Measurements from ENCODE around the gene SELP. TPM values are rescaled to one million over a fixed set of nuclear protein-coding genes. Genes with fewer than 3 reads are reported as not detected.
"Not testable (repeated sequence)": the region's sequence is repeated elsewhere in the genome, so short reads cannot be mapped to it uniquely, and the experiment has no call there.

SELP gene
- total RNA-seq, 2 donors from 2014 or later = 9.3 to 43.2 TPM

DNA sequence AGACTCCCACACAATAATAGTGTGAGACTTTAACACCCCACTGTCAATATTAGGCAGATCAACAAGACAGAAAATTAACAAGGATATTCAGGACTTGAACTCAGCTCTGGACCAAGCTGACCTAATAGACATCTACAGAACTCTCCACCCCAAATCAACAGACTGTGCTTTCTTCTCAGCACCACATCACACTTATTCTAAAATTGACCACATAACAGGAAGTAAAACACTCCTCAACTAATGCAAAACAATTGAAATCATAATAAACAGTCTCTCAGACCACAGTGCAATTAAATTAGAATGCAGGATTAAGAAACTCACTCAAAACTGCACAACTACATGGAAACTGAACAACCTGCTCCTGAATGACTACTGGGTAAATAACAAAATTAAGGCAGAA is 28.9 kb upstream of the SELP start:
- not testable (repeated sequence) for H3K4me1 ChIP-seq (ENCODE audit: control insufficient read depth in 1 of 2, low read depth in 2 of 2); DNase-seq (ENCODE audit: low spot score); H3K4me3 ChIP-seq; H3K27ac ChIP-seq; ATAC-seq (ENCODE audit: insufficient number of reproducible peaks, low FRiP score, low read depth); H3K9me3 ChIP-seq; H3K36me3 ChIP-seq; H3K27me3 ChIP-seq (replicated peaks; ENCODE audit: insufficient read depth)

DNA sequence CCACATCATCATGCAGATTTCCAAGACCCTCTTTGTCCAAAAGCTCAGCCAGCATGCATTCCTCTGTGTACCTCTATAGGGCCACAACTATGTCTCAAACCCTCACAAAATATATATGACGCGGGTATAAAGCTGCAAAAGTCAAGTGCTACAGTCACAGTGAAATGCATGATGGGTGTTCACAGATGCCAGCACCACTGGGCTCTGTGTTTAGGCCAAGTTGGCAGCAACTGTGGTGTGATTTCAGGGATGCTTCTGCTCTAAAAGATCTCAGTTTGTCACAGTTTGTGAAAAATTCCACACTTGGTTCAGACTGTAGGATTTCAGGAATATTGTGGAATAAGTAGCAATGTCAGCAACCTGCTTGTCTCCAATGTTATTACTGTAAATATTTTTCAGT is 23.9 kb upstream of the SELP start:
- TF ChIP-seq, protein P1, sequence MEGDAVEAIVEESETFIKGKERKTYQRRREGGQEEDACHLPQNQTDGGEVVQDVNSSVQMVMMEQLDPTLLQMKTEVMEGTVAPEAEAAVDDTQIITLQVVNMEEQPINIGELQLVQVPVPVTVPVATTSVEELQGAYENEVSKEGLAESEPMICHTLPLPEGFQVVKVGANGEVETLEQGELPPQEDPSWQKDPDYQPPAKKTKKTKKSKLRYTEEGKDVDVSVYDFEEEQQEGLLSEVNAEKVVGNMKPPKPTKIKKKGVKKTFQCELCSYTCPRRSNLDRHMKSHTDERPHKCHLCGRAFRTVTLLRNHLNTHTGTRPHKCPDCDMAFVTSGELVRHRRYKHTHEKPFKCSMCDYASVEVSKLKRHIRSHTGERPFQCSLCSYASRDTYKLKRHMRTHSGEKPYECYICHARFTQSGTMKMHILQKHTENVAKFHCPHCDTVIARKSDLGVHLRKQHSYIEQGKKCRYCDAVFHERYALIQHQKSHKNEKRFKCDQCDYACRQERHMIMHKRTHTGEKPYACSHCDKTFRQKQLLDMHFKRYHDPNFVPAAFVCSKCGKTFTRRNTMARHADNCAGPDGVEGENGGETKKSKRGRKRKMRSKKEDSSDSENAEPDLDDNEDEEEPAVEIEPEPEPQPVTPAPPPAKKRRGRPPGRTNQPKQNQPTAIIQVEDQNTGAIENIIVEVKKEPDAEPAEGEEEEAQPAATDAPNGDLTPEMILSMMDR (IDR thresholded peaks at IDR 0.05) = no peak
- H3K4me3 ChIP-seq = no peak overlapping the region
- ATAC-seq (ENCODE audit: insufficient number of reproducible peaks, low FRiP score, low read depth) = no peak
- no peak for DNase-seq (ENCODE audit: low spot score)
- H3K4me1 ChIP-seq (ENCODE audit: control insufficient read depth in 1 of 2, low read depth in 2 of 2) = no peaks in the 10 kb centered on the region
- H3K27me3 ChIP-seq (replicated peaks; ENCODE audit: insufficient read depth) = no peaks in the 10 kb centered on the region
- H3K9me3 ChIP-seq = no peaks in the 10 kb centered on the region
- no peaks in the 10 kb centered on the region for H3K36me3 ChIP-seq
- H3K27ac ChIP-seq = no peak overlapping the region

DNA sequence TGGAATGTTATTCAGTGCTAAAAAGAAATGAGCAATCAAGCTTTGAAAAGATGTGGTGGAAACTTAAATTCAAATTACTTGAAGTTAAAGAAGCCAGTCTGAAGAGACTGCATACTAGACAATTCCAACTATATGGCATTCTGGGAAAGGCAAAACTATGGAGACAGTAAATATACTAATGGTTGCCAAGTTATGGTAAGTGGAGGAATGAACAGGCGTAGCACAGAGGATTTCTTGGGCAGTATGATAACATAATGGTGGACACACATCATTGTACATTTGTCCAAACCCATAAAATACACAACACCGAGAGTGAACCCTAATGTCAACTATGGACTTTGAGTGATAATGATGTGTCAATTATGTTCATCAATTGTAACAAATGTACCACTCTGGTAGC is 21.1 kb upstream of the SELP start:
- no peak for ATAC-seq (ENCODE audit: insufficient number of reproducible peaks, low FRiP score, low read depth)
- H3K27ac ChIP-seq = no peak overlapping the region
- TF ChIP-seq, protein P1 (IDR thresholded peaks at IDR 0.05) = no peak

DNA sequence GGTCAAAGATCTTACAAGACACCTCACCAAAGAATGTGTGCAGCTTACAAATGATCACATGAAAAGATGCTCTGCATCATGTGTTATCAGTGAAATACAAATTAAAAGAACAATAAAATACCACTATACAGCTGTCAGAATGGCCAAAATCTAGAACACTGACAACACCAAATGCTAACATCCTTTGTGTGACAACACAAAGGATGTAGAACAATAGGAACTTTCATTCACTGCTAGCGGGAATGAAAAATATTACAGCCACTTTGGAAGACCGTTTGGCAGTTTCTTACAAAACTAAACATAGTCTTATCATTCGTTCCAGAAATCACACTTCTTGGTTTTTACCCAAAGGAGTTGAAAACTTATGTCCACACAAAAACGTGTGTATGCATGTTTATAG is 20.6 kb upstream of the SELP start:
- Histone ChIP-seq H3K9me3 (no peaks in the 10 kb centered on the region), H3K4me3 (no peak overlapping the region), H3K36me3 (no peaks in the 10 kb centered on the region), H3K4me1 (ENCODE audit: control insufficient read depth in 1 of 2, low read depth in 2 of 2) (no peaks in the 10 kb centered on the region), H3K27ac (no peak overlapping the region), H3K27me3 (replicated peaks; ENCODE audit: insufficient read depth) (no peaks in the 10 kb centered on the region)
- ATAC-seq (ENCODE audit: insufficient number of reproducible peaks, low FRiP score, low read depth) (no peak), DNase-seq (ENCODE audit: low spot score) (no peak)
- TF ChIP-seq, protein P1 (IDR thresholded peaks at IDR 0.05) = no peak

More for the DNA sequence above, 21.1 kb upstream of the SELP start:
- Histone ChIP-seq H3K27me3 (replicated peaks; ENCODE audit: insufficient read depth) (no peaks in the 10 kb centered on the region), H3K36me3 (no peaks in the 10 kb centered on the region), H3K4me3 (no peak overlapping the region), H3K4me1 (ENCODE audit: control insufficient read depth in 1 of 2, low read depth in 2 of 2) (no peaks in the 10 kb centered on the region), H3K9me3 (no peaks in the 10 kb centered on the region)
- no peak for DNase-seq (ENCODE audit: low spot score)

DNA sequence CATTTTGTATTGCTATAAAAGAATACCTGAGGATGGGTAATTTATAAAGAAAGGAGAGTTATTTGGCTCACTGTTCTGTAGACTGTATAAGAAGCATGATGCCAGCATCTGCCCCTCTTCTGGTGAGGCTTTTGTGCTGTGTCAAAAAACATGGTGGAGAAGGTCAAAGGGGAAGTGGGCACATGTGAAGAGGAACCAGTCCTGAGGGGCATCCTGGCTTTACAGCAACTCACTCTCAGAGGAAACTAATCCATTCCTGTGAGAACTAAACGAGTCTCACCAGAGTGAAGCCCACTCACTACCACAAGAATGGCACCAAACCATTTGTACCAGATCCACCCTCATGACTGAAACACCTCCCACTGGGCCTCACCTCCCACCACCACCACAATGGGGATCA is 18.8 kb upstream of the SELP start:
- DNase-seq (ENCODE audit: low spot score) (no peak), ATAC-seq (ENCODE audit: insufficient number of reproducible peaks, low FRiP score, low read depth) (no peak)
- no peak overlapping the region for H3K27ac ChIP-seq
- no peak overlapping the region for H3K4me3 ChIP-seq
- TF ChIP-seq, protein P1 (IDR thresholded peaks at IDR 0.05) = no peak
- no peaks in the 10 kb centered on the region for H3K4me1 ChIP-seq (ENCODE audit: control insufficient read depth in 1 of 2, low read depth in 2 of 2)
- H3K27me3 ChIP-seq (replicated peaks; ENCODE audit: insufficient read depth) = no peaks in the 10 kb centered on the region
- no peaks in the 10 kb centered on the region for H3K9me3 ChIP-seq
- no peaks in the 10 kb centered on the region for H3K36me3 ChIP-seq

DNA sequence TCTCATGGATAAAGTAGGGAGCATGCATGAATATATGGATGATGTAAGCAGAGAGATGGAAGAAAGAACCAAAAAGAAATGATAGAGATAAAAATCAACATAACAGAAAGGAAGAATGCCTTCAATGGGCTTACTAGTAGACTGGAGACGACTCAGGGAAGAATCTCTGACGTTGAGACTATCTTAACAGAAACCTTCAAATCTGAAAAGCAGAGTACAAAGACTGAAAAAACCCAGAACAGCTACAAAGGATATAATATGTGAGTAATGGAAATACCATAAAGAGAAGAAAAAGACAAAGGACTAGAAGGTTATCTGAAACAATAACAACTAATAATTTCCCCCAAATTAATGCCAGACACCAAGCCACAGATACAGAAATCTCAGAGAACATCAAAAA is 18.3 kb upstream of the SELP start:
- ATAC-seq (ENCODE audit: insufficient number of reproducible peaks, low FRiP score, low read depth) (no peak), DNase-seq (ENCODE audit: low spot score) (no peak)
- H3K27ac ChIP-seq = no peak overlapping the region
- H3K4me3 ChIP-seq = no peak overlapping the region
- H3K36me3 ChIP-seq = no peaks in the 10 kb centered on the region
- TF ChIP-seq, protein P1 (IDR thresholded peaks at IDR 0.05) = no peak
- H3K4me1 ChIP-seq (ENCODE audit: control insufficient read depth in 1 of 2, low read depth in 2 of 2) = no peaks in the 10 kb centered on the region
- no peaks in the 10 kb centered on the region for H3K9me3 ChIP-seq
- no peaks in the 10 kb centered on the region for H3K27me3 ChIP-seq (replicated peaks; ENCODE audit: insufficient read depth)

Data from thoracic aorta (tissue), 2 donors.